ENCODE data around the gene MAST3. TPM values are rescaled to one million over a fixed set of nuclear protein-coding genes. Genes with fewer than 3 reads are reported as not detected.

MAST3 gene
- total and polyA plus RNA-seq, 2 donors (not counting 3 experiments of a cell fraction or from before 2014, with no cell fraction given), result 1.5 to 2.7 TPM

- H3K27me3 ChIP-seq (ENCODE audit: control insufficient read depth in 2 of 2, insufficient read depth in 2 of 2, low read length in 2 of 2), result no peaks in the 10 kb centered on the region
- ChIA-PET CTCF (interaction anchor here (2.1 to 4.1 kb wide), 2 partner anchors 12 to 27 kb away, joined by 5 to 17 read pairs; no protein-coding TSS in a partner anchor), POLR2A (no interaction called here)
- BruUV-seq (replicated peaks), result no TSS peak
- no peaks in the 10 kb centered on the region for H3K9me3 ChIP-seq (replicated peaks; ENCODE audit: control insufficient read depth, insufficient read depth, low read length)
- intact Hi-C loops (cut with micrococcal nuclease), result no loop called here
- FAIRE-seq (no peak), DNase-seq (ENCODE audit: low read depth, low spot score) (no peak)
- H3K9ac ChIP-seq (replicated peaks; ENCODE audit: extremely low read depth, insufficient read depth, low read length), result no peak overlapping the region
- no peak overlapping the region for H2AFZ ChIP-seq (ENCODE audit: low read depth, low read length)
- H3K4me2 ChIP-seq (ENCODE audit: insufficient read depth, low read length), result no peak overlapping the region
- dilution Hi-C loops (cut with MboI; ENCODE audit: extremely low pct_ligation_motif_present, low sequenced_read_pairs), result no loop called here
- no peaks in the 10 kb centered on the region for H3K79me2 ChIP-seq (ENCODE audit: control insufficient read depth, insufficient read depth, low read length)
- TF ChIP-seq GATA2 (IDR thresholded peaks at IDR 0.05; ENCODE audit: insufficient read depth, insufficient read length, low read depth, low read length) (no peak), POLR2AphosphoS5 (IDR thresholded peaks at IDR 0.05; ENCODE audit: insufficient read depth, low read depth, low read length) (no peak), POLR2A (IDR thresholded peaks at IDR 0.05; ENCODE audit: low read depth, low read length) (no peak), EZH2 (IDR thresholded peaks at IDR 0.05; ENCODE audit: borderline replicate concordance, low read depth, low read length, severe bottlenecking) (no peak), CTCF (IDR thresholded peaks at IDR 0.05; ENCODE audit: extremely low read depth in 1 of 2, insufficient read depth in 1 of 2, low read depth in 1 of 2, low read length in 2 of 2) (no peak), FOS (IDR thresholded peaks at IDR 0.05; ENCODE audit: borderline replicate concordance, insufficient read depth, low read length) (no peak), MAX (IDR thresholded peaks at IDR 0.05; ENCODE audit: insufficient read depth, insufficient read length) (no peak), MYC (IDR thresholded peaks at IDR 0.05; ENCODE audit: low read depth, low read length) (no peak), JUN (IDR thresholded peaks at IDR 0.05; ENCODE audit: borderline replicate concordance, insufficient read depth, insufficient read length, low read depth) (no peak)
- H3K36me3 ChIP-seq (ENCODE audit: control insufficient read depth in 2 of 2, extremely low read depth in 1 of 2, insufficient read depth in 2 of 2, low read length in 2 of 2), result no peaks in the 10 kb centered on the region
- H3K9me1 ChIP-seq (replicated peaks; ENCODE audit: control insufficient read depth, extremely low read depth, insufficient read depth, low read length), result no peaks in the 10 kb centered on the region
- no peak overlapping the region for H3K27ac ChIP-seq (ENCODE audit: insufficient read depth, low read depth, low read length)
- H3K4me3 ChIP-seq (replicated peaks in 1 of 3; ENCODE audit: insufficient read depth in 1 of 3, low read depth in 1 of 3, low read length in 3 of 3), result no peak overlapping the region
- no peaks in the 10 kb centered on the region for H4K20me1 ChIP-seq (replicated peaks; ENCODE audit: control insufficient read depth, extremely low read depth, insufficient read depth, low read length)
- no peaks in the 10 kb centered on the region for H3K4me1 ChIP-seq (ENCODE audit: control insufficient read depth, extremely low read depth, insufficient read depth, low read length)
Measured at GRCh38 chr19:18140473-18140872, 42.9 kb downstream of the MAST3 start.

Measured in endothelial cell of umbilical vein (primary cell).